ENCODE results near the gene LRRC7.

GRCh38 chr1:70033266-70033873 is 465.6 kb downstream of the LRRC7 start:
- no peak for TF ChIP-seq CTCF (conservative IDR thresholded peaks at IDR 0.05)
- TF ChIP-seq ZFX (IDR thresholded peaks at IDR 0.05) = no peak

All from C4-2B (cell line).